GM19023 (cell line): Measurements from ENCODE around the gene CAMTA1.

Experiments
- ATAC-seq: cut with Tn5 transposase; IDR thresholded peaks from one replicate; pipeline ENCODE4 v1.9.1; 2021; ENCODE audit warnings: mild to moderate bottlenecking, moderate library complexity; ENCODE audit not compliant: unreplicated experiment

Gene CAMTA1

GRCh38 chr1:6996866-6997265 lies 211.6 kb downstream of the CAMTA1 start:
- ATAC-seq, result no peak

GRCh38 chr1:6998267-6998666 lies 213.0 kb downstream of the CAMTA1 start:
- ATAC-seq, result no peak

- ATAC-seq, result no peak
These were observed 214.6 kb downstream of the CAMTA1 start for GRCh38 chr1:6999826-7000225.

- no peak for ATAC-seq
These were observed 215.5 kb downstream of the CAMTA1 start for GRCh38 chr1:7000720-7001119.

- ATAC-seq, result no peak
These were observed 217.5 kb downstream of the CAMTA1 start for GRCh38 chr1:7002728-7003127.

GRCh38 chr1:7003676-7004075 lies 218.4 kb downstream of the CAMTA1 start:
- ATAC-seq, result no peak

- ATAC-seq, result no peak
These were observed 218.9 kb downstream of the CAMTA1 start for GRCh38 chr1:7004181-7004580.

GRCh38 chr1:7005762-7006161 lies 220.5 kb downstream of the CAMTA1 start:
- no peak for ATAC-seq

- no peak for ATAC-seq
These were observed 222.0 kb downstream of the CAMTA1 start for GRCh38 chr1:7006996-7007871.

GRCh38 chr1:7007902-7008301 lies 222.6 kb downstream of the CAMTA1 start:
- ATAC-seq, result no peak

- no peak for ATAC-seq
These were observed 223.1 kb downstream of the CAMTA1 start for GRCh38 chr1:7008331-7008730.

- no peak for ATAC-seq
These were observed 223.9 kb downstream of the CAMTA1 start for GRCh38 chr1:7008975-7009740.

- ATAC-seq, result no peak
These were observed 224.7 kb downstream of the CAMTA1 start for GRCh38 chr1:7009741-7010525.

GRCh38 chr1:7010534-7011200 lies 225.4 kb downstream of the CAMTA1 start:
- ATAC-seq, result no peak

GRCh38 chr1:7011826-7012225 lies 226.6 kb downstream of the CAMTA1 start:
- no peak for ATAC-seq

- ATAC-seq, result no peak
These were observed 227.2 kb downstream of the CAMTA1 start for GRCh38 chr1:7012461-7012924.

- ATAC-seq, result no peak
These were observed 228.8 kb downstream of the CAMTA1 start for GRCh38 chr1:7013833-7014639.

- ATAC-seq, result no peak
These were observed 229.3 kb downstream of the CAMTA1 start for GRCh38 chr1:7014640-7014930.

GRCh38 chr1:7015022-7015421 lies 229.8 kb downstream of the CAMTA1 start:
- ATAC-seq, result no peak

- ATAC-seq, result no peak
These were observed 233.1 kb downstream of the CAMTA1 start for GRCh38 chr1:7018351-7018750.
